H4 (cell line): Measurements from ENCODE around the gene ZNF672. TPM values are rescaled to one million over a fixed set of nuclear protein-coding genes. Genes with fewer than 3 reads are reported as not detected.
"Not testable (repeated sequence)": the region's sequence is repeated elsewhere in the genome, so short reads cannot be mapped to it uniquely, and the experiment has no call there.

Experiments
- DNase-seq: peaks from one replicate; pipeline ENCODE4 v3.0.0-alpha.2; 2015; ENCODE audit warnings: low spot score
- total RNA-seq: library from RNA; depleted of rRNA; stranded (reverse); fragments of >200 nt; shearing (Covaris generic); gene quantifications from 2 replicates; pipeline ENCODE4 v1.2.3, GENCODE V29; 2014

Gene ZNF672
- total RNA-seq, 1 experiment from 2014 or later = 14.4 TPM

DNA sequence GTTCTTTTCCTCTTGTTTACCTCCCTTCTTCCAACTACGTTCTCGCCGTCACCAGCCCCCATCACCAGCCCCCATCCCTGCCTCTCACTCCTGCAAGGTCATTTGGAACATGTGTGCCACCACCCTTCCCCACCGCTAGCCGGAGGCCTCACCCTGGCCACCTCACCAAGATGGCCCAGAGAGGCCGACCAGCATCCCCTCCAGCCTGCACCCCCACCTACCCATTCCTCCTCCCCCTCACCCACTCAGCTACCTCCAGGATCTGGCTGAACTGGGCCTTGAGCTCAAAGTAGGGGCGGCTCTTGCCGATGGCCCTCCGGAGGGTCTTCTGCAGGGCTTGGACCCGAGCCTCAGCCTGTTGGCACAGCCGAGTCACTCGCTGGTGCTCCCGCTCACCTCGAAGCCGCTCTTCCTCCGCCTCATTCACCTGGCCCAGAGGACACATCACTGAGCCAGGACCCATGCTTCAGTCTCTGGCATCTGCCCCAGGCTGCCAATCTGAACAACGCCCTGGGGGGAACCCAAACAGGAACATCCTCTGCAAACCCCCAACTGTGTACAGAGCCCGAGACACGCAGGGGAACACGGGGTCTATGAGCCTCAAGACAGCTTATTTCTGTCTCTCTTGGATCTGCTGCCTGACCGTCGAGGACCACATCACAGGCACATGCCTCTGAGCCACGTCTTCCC lies 25.1 kb upstream of the ZNF672 start:
- no peak for DNase-seq

GRCh38 chr1:248813546-248813945 lies 24.5 kb upstream of the ZNF672 start:
- no peak for DNase-seq

GRCh38 chr1:248814351-248814750 lies 23.7 kb upstream of the ZNF672 start:
- no peak for DNase-seq

- DNase-seq = no peak
Measured at GRCh38 chr1:248815407-248816034, 22.5 kb upstream of the ZNF672 start.

DNA sequence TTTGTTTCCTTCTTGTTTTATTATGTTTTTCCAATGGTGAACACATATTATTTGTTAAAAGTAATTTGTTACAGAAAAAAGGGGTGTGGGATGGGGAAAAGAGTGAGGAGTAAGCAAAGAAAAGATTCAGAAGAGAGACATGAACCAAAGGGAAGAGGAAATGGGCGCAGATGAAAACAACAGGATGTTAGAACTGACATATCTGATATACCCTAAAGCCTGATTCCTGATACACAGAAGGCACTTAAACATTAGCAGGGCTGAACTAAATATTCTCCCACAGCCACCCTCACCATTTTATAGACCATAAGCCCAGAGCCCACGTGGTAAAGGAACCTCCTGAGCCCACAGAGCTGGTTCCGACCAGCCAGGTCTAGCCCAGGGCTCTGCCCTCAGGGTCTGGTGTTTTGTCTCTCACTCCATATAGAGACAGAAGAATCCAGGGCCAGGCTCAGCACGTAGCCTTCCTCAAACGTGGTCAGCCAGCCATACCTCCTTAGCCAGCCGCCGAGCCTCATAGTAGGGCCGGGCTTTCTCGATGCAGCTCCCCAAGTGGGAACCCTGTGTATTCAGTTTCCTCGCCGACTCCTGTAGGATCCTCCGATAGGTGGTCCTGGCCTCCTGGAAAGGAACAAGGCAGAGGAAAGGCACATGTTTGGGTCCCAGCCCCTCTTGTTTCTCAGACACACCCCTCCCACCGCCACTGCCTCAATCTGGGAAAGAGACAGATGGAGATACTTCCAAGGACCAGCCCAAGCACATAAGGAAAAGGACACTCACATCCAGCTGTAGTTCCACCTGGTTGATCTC lies 21.8 kb upstream of the ZNF672 start:
- no peak for DNase-seq

DNA sequence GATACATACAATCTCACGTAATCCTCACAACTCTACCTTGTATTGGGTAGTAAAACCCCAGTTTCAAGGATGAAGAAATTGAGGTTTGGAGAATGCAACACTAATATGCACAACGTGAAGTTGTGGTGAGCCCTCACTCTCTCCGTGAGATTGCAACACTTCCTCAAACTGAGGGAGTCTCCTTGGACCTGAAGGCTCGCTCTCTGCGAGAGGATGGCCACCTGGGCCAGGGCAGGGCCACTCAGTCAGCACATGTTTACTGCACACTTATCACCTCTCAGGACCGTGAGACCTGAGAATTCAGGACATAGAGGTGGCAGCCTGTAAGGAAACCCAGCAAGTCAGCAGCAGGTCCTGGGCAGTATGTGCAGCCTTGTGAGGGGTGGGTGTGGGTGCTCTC lies 21.0 kb upstream of the ZNF672 start:
- no peak for DNase-seq

- no peak for DNase-seq
Measured at GRCh38 chr1:248818505-248819374, 19.3 kb upstream of the ZNF672 start.

- DNase-seq = no peak
Measured at GRCh38 chr1:248820041-248820585, 17.9 kb upstream of the ZNF672 start.

- DNase-seq = no peak
Measured at GRCh38 chr1:248821101-248821500, 16.9 kb upstream of the ZNF672 start.

- DNase-seq = no peak
Measured at GRCh38 chr1:248821641-248822040, 16.4 kb upstream of the ZNF672 start.

- DNase-seq = no peak
Measured at GRCh38 chr1:248822148-248823032, 15.6 kb upstream of the ZNF672 start.

DNA sequence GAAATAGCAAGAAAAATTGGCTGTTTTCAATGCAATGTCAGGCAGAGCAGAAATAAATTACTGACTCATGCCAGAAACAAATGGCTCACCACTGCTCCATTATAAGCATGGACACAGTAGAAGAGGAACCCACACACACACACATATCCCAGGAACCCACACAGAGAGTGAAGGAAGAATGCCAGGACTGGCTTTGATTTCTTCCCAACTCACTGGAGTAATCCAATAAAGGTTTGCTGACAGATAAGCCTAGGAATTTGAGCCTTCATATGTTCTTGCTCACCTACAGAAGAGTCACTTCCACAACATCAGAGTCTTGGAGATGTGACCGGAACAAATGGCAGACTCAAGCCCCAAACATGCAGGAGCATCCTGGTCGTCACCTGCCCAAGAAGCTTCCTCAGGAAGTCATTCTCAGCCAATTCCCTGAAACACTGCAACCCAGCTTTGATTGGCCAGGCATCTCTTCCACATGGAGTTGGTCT lies 14.5 kb upstream of the ZNF672 start:
- no peak for DNase-seq

- no peak for DNase-seq
Measured at GRCh38 chr1:248824301-248824700, 13.7 kb upstream of the ZNF672 start.

GRCh38 chr1:248824701-248825100 lies 13.3 kb upstream of the ZNF672 start:
- DNase-seq = no peak

- DNase-seq = no peak
Measured at GRCh38 chr1:248825136-248825535, 12.9 kb upstream of the ZNF672 start.

GRCh38 chr1:248825573-248825908 lies 12.5 kb upstream of the ZNF672 start:
- DNase-seq = no peak

DNA sequence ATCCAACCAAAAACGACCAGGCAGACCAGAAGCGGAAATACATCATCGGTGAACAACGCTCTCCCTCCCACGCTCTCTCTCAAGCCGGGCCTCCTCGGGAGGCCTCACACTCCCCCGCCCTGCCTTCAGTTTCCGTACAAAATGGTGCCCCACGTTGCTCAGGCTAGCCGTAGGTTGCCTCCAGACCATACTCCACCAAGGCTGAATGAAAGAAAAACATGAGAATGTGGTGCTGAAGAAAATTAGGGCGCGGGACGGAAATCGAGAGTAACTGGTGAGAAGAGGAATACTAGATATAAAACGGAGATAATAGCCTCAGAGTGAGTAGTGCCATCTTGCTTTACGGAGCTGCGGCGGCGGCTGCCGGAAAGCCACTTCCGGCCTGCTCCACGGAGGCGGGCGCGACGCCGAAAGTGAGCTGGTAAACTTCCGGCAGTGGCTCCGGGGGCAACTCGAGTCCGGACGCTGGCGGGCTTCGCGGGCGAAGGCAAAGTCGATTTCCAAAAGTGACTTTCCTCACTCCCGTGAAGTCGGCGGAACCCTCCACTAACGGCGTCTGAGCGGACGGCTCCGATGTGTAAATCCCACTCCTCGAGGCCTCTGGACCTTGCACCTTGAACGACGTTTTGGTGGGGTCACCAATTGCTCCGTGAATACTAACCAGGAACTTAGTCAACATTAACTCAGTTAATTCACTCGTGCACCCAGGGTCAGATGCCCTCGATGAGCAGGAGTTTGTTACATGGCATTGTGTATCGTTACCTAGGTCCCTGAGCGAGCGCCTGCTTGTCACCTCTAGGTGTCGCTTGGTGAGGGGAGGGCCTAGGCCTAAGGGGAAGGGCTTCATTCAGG lies 11.9 kb upstream of the ZNF672 start, which contains the start of gene SH3BP5L:
TSS of gene SH3BP5L (minus strand) at position 7 of the 852 bp plus-strand sequence. CDS start 980 bp downstream, outside the sequence.
- DNase-seq = peak; percentile 93

DNA sequence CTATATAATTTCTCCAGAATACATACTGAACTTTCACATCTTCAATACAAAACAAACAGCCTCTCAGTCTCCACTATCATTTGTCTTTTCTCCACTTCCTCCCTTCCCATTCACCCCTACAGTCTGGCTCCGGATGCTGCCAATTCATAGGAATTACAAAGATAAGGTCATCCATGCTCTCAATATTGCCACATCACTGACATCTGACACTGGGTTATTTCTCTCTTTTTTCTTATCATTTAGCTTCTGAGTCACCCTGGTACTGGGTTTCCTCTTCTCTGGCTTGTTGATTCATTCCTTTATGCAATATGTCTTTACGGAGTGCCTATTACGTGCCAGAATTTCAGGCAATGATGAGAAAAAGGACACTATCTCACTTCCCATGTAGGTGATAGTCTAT lies 9.2 kb upstream of the ZNF672 start:
- DNase-seq = no peak

GRCh38 chr1:248830718-248831017 lies 7.4 kb upstream of the ZNF672 start:
- not testable (repeated sequence) for DNase-seq

- no peak for DNase-seq
Measured at GRCh38 chr1:248831842-248832241, 6.2 kb upstream of the ZNF672 start.
